SK-N-SH (cell line): Measurements from ENCODE around the gene IL1RAP. TPM values are rescaled to one million over a fixed set of nuclear protein-coding genes. Genes with fewer than 3 reads are reported as not detected.

ENCODE experiments used
- CTCF ChIA-PET: fragments of 300-600, 350-600 bp; formaldehyde crosslinking; extraction: SDS; loops from one replicate; lab custom pipeline; 2021; lab: Yijun Ruan, JAX
- POLR2A ChIA-PET: fragments of 350-600 bp; sonication (Branson Sonifier 250); formaldehyde crosslinking; extraction: SDS; loops from one replicate; lab custom pipeline; 2020; ENCODE audit warnings: antibody characterized with exemption, inconsistent platforms; lab: Yijun Ruan, JAX
- DNase-seq: peaks from one replicate; pipeline ENCODE4 v3.0.0; 2012
- H2AFZ ChIP-seq: fragments of 200-600 bp; sonication (generic); 2 replicates; pipeline ENCODE4 v1.8.1; 2016; ENCODE audit warnings: antibody characterized with exemption, mild to moderate bottlenecking, low read depth
- H3F3A ChIP-seq: fragments of 200-600 bp; sonication (generic); replicated peaks from 2 replicates; pipeline ENCODE3; 2016; ENCODE audit warnings: antibody characterized with exemption, mild to moderate bottlenecking; ENCODE audit not compliant: insufficient read depth
- H3K27ac ChIP-seq, 2 experiments: fragments of 200-500 bp in 1 of 2; fragments of 200-600 bp in 1 of 2; sonication (Bioruptor generic) in 1 of 2; sonication (generic), shearing (Covaris generic) in 1 of 2; 2 replicates each; pipeline versions ENCODE4 v1.5.1 to v1.6.1; 2014 to 2016; ENCODE audit warnings: low read depth in 2 of 2, inconsistent platforms in 1 of 2, low read length in 1 of 2, mild to moderate bottlenecking in 1 of 2, mixed read lengths in 1 of 2
- H3K27me3 ChIP-seq: fragments of 200-600 bp; sonication (generic), shearing (Covaris generic); 2 replicates; pipeline ENCODE4 v1.6.1; 2016; ENCODE audit warnings: mixed run types; ENCODE audit not compliant: insufficient read depth
- H3K36me3 ChIP-seq, 2 experiments: fragments of 200-500 bp in 1 of 2; fragments of 200-600 bp in 1 of 2; sonication (Bioruptor generic) in 1 of 2; sonication (generic) in 1 of 2; replicated peaks in 1 of 2; 2 replicates each; pipeline versions ENCODE3 to v1.5.1; 2014 to 2016; ENCODE audit warnings: low read length in 1 of 2, mild to moderate bottlenecking in 1 of 2; ENCODE audit not compliant: insufficient read depth in 2 of 2, control insufficient read depth in 1 of 2
- H3K4me1 ChIP-seq, 2 experiments: fragments of 200-500 bp in 1 of 2; fragments of 200-600 bp in 1 of 2; sonication (Bioruptor generic) in 1 of 2; sonication (generic), shearing (Covaris generic) in 1 of 2; 2 replicates each; pipeline versions ENCODE4 v1.5.1 to v1.6.1; 2014 to 2016; ENCODE audit warnings: low read depth in 1 of 2, low read length in 1 of 2, mixed run types in 1 of 2; ENCODE audit not compliant: insufficient read depth in 2 of 2, control insufficient read depth in 1 of 2
- H3K4me2 ChIP-seq: fragments of 200-600 bp; sonication (generic), shearing (Covaris generic); 2 replicates; pipeline ENCODE4 v1.6.1; 2017; ENCODE audit warnings: mixed run types
- H3K4me3 ChIP-seq, 2 experiments: fragments of 200-500 bp in 1 of 2; fragments of 200-600 bp in 1 of 2; sonication (Bioruptor generic) in 1 of 2; sonication (generic), shearing (Covaris generic) in 1 of 2; 2 replicates each; pipeline versions ENCODE4 v1.5.1 to v1.8.1; 2014 to 2016; ENCODE audit warnings: low read depth in 2 of 2, inconsistent platforms in 1 of 2, low read length in 1 of 2, mild to moderate bottlenecking in 1 of 2, mixed read lengths in 1 of 2, moderate library complexity in 1 of 2
- H3K79me2 ChIP-seq: fragments of 200-600 bp; sonication (generic); 2 replicates; pipeline ENCODE4 v1.8.1; 2017; ENCODE audit warnings: mild to moderate bottlenecking; ENCODE audit not compliant: insufficient read depth
- H3K9ac ChIP-seq: fragments of 200-600 bp; sonication (generic); 2 replicates; pipeline ENCODE4 v1.6.1; 2017; ENCODE audit warnings: mixed run types
- H3K9me2 ChIP-seq: fragments of 200-600 bp; sonication (generic); 2 replicates; pipeline ENCODE4 v1.6.1; 2017; ENCODE audit warnings: mixed run types
- H3K9me3 ChIP-seq: fragments of 200-600 bp; sonication (generic); 2 replicates; pipeline ENCODE4 v1.6.1; 2017; ENCODE audit warnings: mixed run types, mild to moderate bottlenecking, moderate library complexity
- H4K20me1 ChIP-seq: fragments of 200-600 bp; sonication (generic); 2 replicates; pipeline ENCODE4 v1.6.1; 2017; ENCODE audit warnings: mild to moderate bottlenecking, mixed run types; ENCODE audit not compliant: insufficient read depth
- FOXJ3 ChIP-seq: sonication (generic); formaldehyde crosslinking; IDR thresholded peaks from 2 replicates; pipeline ENCODE4 v1.5.1; 2020; ENCODE audit warnings: mild to moderate bottlenecking, missing genetic modification reagents
- MXI1 ChIP-seq: IDR thresholded peaks from 2 replicates; pipeline ENCODE4 v1.6.1; 2012; ENCODE audit warnings: mild to moderate bottlenecking, low read depth, low read length, improper control_type of control experiment
- POLR2AphosphoS5 ChIP-seq: IDR thresholded peaks from 2 replicates; pipeline ENCODE4 v1.6.1; 2012; ENCODE audit warnings: low read depth, low read length
- RAD21 ChIP-seq: IDR thresholded peaks from 2 replicates; pipeline ENCODE4 v1.6.1; 2012; ENCODE audit warnings: mild to moderate bottlenecking, low read length
- RFX5 ChIP-seq: IDR thresholded peaks from 2 replicates; pipeline ENCODE4 v1.6.1; 2012; ENCODE audit warnings: mild to moderate bottlenecking, improper control_type of control experiment, low read length
- RXRA ChIP-seq: IDR thresholded peaks from 2 replicates; pipeline ENCODE4 v1.4.0; 2012; ENCODE audit warnings: low read depth, mild to moderate bottlenecking, borderline replicate concordance
- SIN3A ChIP-seq: IDR thresholded peaks from 2 replicates; pipeline ENCODE4 v1.6.1; 2012; ENCODE audit warnings: low read depth, mild to moderate bottlenecking, low read length, moderate library complexity, borderline replicate concordance
- SMC3 ChIP-seq: IDR thresholded peaks from 2 replicates; pipeline ENCODE4 v1.6.1; 2012; ENCODE audit warnings: low read depth, low read length, improper control_type of control experiment
- TCF12 ChIP-seq: IDR thresholded peaks from 2 replicates; pipeline ENCODE4 v1.4.0; 2012
- YY1 ChIP-seq: IDR thresholded peaks from 2 replicates; pipeline ENCODE4 v1.4.0; 2012; ENCODE audit warnings: low read depth, mild to moderate bottlenecking
- WGBS: methylation state at CpG from one replicate; pipeline ENCODE4 v1.1.6; 2017; ENCODE audit warnings: low lambda C conversion rate; 5-methylcytosine and 5-hydroxymethylcytosine counted together
- polyA plus RNA-seq, 3 experiments: library from polyadenylated mRNA; depleted of rRNA; stranded (reverse); fragments of >200 nt; gene quantifications; 2 replicates each; pipeline ENCODE4 v1.2.3, GENCODE V29; 2012
- TF ChIP-seq, protein P1 (sequence below): IDR thresholded peaks from 2 replicates; pipeline ENCODE4 v1.4.0; 2012; ENCODE audit warnings: low read depth
- TF ChIP-seq, protein P2 (sequence below): IDR thresholded peaks from 2 replicates; pipeline ENCODE4 v1.4.0; 2012; ENCODE audit warnings: low read depth, borderline replicate concordance
- TF ChIP-seq, protein P3 (sequence below): fragments of 200-600 bp; sonication (generic); IDR thresholded peaks from 2 replicates; pipeline ENCODE4 v1.6.1; 2017; ENCODE audit warnings: antibody characterized with exemption, mild to moderate bottlenecking, moderate library complexity

IL1RAP gene
- polyA plus RNA-seq, 1 of the 3 experiments (the other 2 are of a cell fraction) = 7.6 TPM

DNA sequence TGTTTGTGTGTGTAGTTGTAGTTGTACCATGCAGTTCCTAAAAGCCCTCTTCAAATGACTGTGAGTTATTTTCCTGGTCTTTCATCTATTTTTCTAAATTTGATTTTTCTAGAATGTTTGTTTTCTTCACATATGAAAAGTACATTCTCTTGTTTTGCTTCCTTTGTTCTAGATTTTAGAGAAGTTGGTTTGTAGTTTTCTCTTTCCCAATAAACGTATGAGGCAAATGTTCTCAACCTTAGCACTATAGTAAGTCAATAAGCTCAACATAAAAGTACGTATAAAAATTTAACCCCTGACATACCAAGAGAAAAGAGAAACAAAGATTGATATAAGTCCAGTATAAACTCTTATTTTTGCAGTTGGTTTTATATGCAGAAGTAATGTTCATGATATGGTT, 74.7 kb downstream of the IL1RAP start:
- ChIA-PET CTCF (no interaction called here), POLR2A (no interaction called here)
- no peaks in the 10 kb centered on the region for H3K9me2 ChIP-seq
- H3K9ac ChIP-seq = no peak overlapping the region
- no peaks in the 10 kb centered on the region for H3K79me2 ChIP-seq
- no peak for DNase-seq
- no peak overlapping the region for H2AFZ ChIP-seq
- no peaks in the 10 kb centered on the region for H3K9me3 ChIP-seq
- no peak overlapping the region for H3K4me2 ChIP-seq
- TF ChIP-seq RFX5 = no peak
- H3K4me1 ChIP-seq = peaks cover 0 to 23% of the 10 kb centered on the region in 2 experiments; a peak in 2 of 4 replicates
- no peak overlapping the region for H3K4me3 ChIP-seq
- H3K27me3 ChIP-seq = no peaks in the 10 kb centered on the region
- H3F3A ChIP-seq = no peaks in the 10 kb centered on the region
- WGBS = 46% methylated on average over 2 of the region's 2 CpGs
- no peak overlapping the region for H3K27ac ChIP-seq
- H4K20me1 ChIP-seq = no peaks in the 10 kb centered on the region
- no peaks in the 10 kb centered on the region for H3K36me3 ChIP-seq

DNA sequence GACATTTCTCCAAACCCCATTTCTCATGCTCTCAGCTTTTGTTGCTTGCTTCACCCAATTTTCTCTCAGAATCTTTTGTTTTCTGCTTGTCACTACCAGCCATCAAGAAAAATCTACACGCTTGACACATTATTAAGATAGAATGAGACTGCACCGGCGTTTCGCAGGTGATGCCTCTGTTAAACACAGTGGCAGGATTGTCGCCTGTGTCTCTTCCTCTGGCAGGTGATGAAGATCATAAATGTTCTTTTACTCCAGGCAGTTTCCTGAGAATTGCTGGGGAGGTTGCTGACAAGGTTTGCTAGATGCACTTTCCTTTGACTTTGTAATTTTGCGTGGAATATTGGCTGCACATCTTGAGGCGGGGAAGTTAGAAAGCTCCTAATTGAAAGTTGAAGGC, 75.4 kb downstream of the IL1RAP start:
- Histone ChIP-seq H3K9me2 (no peaks in the 10 kb centered on the region), H4K20me1 (no peaks in the 10 kb centered on the region), H3K4me2 (no peak overlapping the region), H3K79me2 (no peaks in the 10 kb centered on the region), H3K9me3 (no peaks in the 10 kb centered on the region), H3K27ac (no peak overlapping the region), H3K4me3 (no peak overlapping the region), H3K4me1 (peaks cover 0 to 23% of the 10 kb centered on the region in 2 experiments; a peak in 2 of 4 replicates), H3K9ac (no peak overlapping the region), H3K36me3 (no peaks in the 10 kb centered on the region), H3K27me3 (no peaks in the 10 kb centered on the region), H3F3A (no peaks in the 10 kb centered on the region), H2AFZ (no peak overlapping the region)
- WGBS = 71% methylated on average over 7 of the region's 7 CpGs
- no peak for DNase-seq
- TF ChIP-seq SMC3 (no peak), MXI1 (no peak), SIN3A (no peak), POLR2AphosphoS5 (no peak), RAD21 (no peak), TCF12 (no peak), YY1 (no peak), RXRA (no peak), FOXJ3 (no peak)
- TF ChIP-seq, protein P1, sequence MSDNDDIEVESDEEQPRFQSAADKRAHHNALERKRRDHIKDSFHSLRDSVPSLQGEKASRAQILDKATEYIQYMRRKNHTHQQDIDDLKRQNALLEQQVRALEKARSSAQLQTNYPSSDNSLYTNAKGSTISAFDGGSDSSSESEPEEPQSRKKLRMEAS = no peak
- TF ChIP-seq, protein P2, sequence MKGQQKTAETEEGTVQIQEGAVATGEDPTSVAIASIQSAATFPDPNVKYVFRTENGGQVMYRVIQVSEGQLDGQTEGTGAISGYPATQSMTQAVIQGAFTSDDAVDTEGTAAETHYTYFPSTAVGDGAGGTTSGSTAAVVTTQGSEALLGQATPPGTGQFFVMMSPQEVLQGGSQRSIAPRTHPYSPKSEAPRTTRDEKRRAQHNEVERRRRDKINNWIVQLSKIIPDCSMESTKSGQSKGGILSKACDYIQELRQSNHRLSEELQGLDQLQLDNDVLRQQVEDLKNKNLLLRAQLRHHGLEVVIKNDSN = no peak
- TF ChIP-seq, protein P3, sequence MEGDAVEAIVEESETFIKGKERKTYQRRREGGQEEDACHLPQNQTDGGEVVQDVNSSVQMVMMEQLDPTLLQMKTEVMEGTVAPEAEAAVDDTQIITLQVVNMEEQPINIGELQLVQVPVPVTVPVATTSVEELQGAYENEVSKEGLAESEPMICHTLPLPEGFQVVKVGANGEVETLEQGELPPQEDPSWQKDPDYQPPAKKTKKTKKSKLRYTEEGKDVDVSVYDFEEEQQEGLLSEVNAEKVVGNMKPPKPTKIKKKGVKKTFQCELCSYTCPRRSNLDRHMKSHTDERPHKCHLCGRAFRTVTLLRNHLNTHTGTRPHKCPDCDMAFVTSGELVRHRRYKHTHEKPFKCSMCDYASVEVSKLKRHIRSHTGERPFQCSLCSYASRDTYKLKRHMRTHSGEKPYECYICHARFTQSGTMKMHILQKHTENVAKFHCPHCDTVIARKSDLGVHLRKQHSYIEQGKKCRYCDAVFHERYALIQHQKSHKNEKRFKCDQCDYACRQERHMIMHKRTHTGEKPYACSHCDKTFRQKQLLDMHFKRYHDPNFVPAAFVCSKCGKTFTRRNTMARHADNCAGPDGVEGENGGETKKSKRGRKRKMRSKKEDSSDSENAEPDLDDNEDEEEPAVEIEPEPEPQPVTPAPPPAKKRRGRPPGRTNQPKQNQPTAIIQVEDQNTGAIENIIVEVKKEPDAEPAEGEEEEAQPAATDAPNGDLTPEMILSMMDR = no peak
- CTCF ChIA-PET = no interaction called here
- POLR2A ChIA-PET = no interaction called here
